Colonic mucosa (tissue), 4 donors: ENCODE measurements around the gene NPAS3. TPM values are rescaled to one million over a fixed set of nuclear protein-coding genes. Genes with fewer than 3 reads are reported as not detected.

Experiments used
- DNase-seq: peaks from one replicate; pipeline ENCODE4 v3.0.0-alpha.2; 2020
- H3K27ac ChIP-seq: fragments of 200-600 bp; one replicate; pipeline ENCODE4 v1.8.0; 2021
- H3K27me3 ChIP-seq: fragments of 200-600 bp; one replicate; pipeline ENCODE4 v1.8.0; 2021
- H3K36me3 ChIP-seq: fragments of 200-600 bp; one replicate; pipeline ENCODE4 v1.8.0; 2021
- H3K4me1 ChIP-seq: fragments of 200-600 bp; one replicate; pipeline ENCODE4 v1.8.0; 2021; ENCODE audit warnings: mild to moderate bottlenecking
- H3K4me3 ChIP-seq: fragments of 200-600 bp; one replicate; pipeline ENCODE4 v1.8.0; 2021
- H3K9ac ChIP-seq, 2 donors: one replicate each; pipeline ENCODE4 v1.7.0; 2013; ENCODE audit warnings: control low read depth in 2 of 2, low read depth in 2 of 2, low read length in 2 of 2
- H3K9me3 ChIP-seq: fragments of 200-600 bp; one replicate; pipeline ENCODE4 v1.8.0; 2021
- CTCF ChIP-seq: fragments of 200-600 bp; IDR thresholded peaks from one replicate; pipeline ENCODE4 v1.8.0; 2022; ENCODE audit warnings: antibody characterized with exemption, mild to moderate bottlenecking
- intact Hi-C: fragments of 100-400 bp; cut with DNase I; formaldehyde crosslinking; loops from one replicate; pipeline ENCODE4 v1.14.1; 2022
- total RNA-seq, 2 donors: library from RNA; stranded (reverse); fragmentation: NEBNext Ultra II Directional in 1 of 2; extraction: Animal tissue kit (Norgen Biotek cat#: 25700) in 1 of 2; gene quantifications; one replicate each; pipeline ENCODE4 v1.2.1, GENCODE V29; 2021
- donor health status: healthy.
- donor health status: DM: no; HTN: no; CAD: no.
- donor health status: DM: no; HTN: no; CAD: no.

Gene NPAS3
- total RNA-seq, 2 donors from 2014 or later = 0.79 to 1.6 TPM

- H3K4me1 ChIP-seq = no peaks in the 10 kb centered on the region
- intact Hi-C loops = no loop called here
- no peaks in the 10 kb centered on the region for H3K27me3 ChIP-seq
- H3K36me3 ChIP-seq = no peaks in the 10 kb centered on the region
- no peak for TF ChIP-seq CTCF
- no peak overlapping the region for H3K9ac ChIP-seq
- H3K4me3 ChIP-seq = no peak overlapping the region
- no peak for DNase-seq
- H3K27ac ChIP-seq = no peak overlapping the region
- no peaks in the 10 kb centered on the region for H3K9me3 ChIP-seq
These were observed 912.7 kb downstream of the NPAS3 start for GRCh38 chr14:33851366-33851765.

- Histone ChIP-seq H3K27me3 (no peaks in the 10 kb centered on the region), H3K36me3 (no peaks in the 10 kb centered on the region), H3K9me3 (no peaks in the 10 kb centered on the region), H3K9ac (no peak overlapping the region), H3K4me1 (no peaks in the 10 kb centered on the region), H3K4me3 (no peak overlapping the region), H3K27ac (no peak overlapping the region)
- intact Hi-C loops = no loop called here
- DNase-seq = no peak
- no peak for TF ChIP-seq CTCF
These were observed 913.3 kb downstream of the NPAS3 start for GRCh38 chr14:33851931-33852330.
